Fibroblast of peridontal ligament (primary cell): ENCODE measurements around the gene TIMM23.
"Not testable (repeated sequence)": the region's sequence is repeated elsewhere in the genome, so short reads cannot be mapped to it uniquely, and the experiment has no call there.

Source experiments
- DNase-seq: peaks from one replicate; pipeline ENCODE4 v3.0.0-alpha.2; 2010; ENCODE audit errors: extremely low read depth

The TIMM23 gene

DNA sequence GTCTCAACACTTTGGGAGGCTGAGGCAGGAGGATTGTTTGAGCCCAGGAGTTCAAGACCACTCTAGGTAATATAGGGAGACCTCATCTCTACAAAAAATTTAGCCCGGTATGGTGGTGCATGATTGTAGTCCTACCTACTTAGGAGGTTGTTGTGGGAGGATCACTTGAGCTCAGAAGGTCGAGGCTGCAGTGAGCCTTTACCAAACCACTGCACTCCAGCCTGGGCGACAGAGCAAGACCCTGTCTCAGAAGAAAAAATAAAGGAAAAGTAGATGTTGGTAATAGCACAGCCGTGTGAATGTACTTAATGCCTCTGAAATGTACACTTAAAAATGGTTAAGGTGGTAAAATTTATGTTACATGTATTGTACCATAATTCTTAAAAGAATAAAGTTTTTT, 25.3 kb downstream of the TIMM23 start:
- DNase-seq = no peak

DNA sequence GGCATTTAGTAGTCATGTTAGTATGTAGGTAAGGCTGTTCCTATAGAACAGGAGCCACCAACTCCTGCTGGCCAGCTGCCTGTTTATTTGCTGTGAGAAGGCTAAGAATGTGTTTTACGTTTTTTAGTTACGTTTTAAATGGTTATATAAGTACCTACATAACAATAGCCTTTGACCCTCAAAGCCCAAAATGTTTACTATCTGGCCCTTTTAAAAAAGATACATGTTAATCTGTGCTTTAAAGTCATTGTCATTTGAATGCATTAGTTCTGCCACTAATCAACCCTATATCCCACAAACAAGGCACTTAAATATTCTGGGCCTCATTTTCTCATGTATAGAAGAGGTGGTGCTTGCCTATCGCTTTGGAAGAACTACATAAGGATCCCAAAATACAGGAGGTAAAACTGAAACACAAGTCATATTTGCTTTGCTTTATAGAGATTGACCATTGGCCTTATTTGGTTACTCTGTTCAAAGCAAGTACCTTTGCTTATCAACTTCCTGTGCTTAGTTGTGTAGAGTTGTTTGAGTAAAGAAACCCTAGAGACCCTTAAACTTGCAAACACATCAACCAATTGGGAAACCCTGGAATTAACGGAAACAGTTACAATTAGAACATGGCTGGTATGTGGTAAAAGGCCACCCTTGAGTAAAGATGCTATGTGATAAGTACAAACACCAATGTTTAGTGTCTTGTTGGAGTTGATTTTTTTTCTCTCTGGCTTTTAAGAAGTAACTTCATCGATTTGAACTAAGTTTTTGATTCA, 25.9 kb downstream of the TIMM23 start:
- no peak for DNase-seq

DNA sequence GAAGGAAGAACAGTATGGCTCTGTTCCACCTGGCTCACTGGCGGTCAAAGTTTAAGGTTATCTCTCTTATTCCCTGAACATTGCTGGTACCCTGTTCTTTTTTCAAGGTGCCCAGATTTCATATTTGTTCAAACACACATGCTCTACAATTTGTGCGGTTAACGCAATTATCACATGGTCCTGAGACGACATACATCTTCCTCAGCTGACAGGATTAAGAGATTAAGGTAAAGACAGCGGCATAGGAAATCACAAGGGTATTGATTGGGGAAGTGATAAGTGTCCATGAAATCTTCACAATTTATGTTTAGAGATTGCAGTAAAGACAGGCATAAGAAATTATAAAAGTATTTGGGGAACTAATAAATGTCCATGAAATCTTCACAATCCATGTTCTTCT, 27.7 kb downstream of the TIMM23 start:
- not testable (repeated sequence) for DNase-seq

DNA sequence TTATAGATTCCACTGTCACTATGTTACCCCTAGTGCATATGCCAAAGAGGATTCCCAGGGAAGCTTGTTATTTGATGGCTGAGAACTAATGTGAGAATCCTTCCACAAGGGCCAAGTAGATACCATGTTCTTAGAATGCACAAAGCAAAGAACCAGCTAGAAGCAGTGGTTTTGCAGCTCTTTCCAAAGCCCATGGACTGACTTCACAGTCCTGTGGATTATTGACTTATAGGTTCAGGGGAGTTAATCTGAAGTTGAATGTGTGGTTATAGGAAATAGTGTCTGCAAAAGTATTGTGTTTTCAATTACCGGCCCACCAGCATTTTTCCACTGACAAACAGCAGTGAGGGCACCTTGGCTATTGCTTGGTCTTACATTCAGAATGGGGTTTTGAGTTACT, 28.2 kb downstream of the TIMM23 start:
- DNase-seq = no peak

DNA sequence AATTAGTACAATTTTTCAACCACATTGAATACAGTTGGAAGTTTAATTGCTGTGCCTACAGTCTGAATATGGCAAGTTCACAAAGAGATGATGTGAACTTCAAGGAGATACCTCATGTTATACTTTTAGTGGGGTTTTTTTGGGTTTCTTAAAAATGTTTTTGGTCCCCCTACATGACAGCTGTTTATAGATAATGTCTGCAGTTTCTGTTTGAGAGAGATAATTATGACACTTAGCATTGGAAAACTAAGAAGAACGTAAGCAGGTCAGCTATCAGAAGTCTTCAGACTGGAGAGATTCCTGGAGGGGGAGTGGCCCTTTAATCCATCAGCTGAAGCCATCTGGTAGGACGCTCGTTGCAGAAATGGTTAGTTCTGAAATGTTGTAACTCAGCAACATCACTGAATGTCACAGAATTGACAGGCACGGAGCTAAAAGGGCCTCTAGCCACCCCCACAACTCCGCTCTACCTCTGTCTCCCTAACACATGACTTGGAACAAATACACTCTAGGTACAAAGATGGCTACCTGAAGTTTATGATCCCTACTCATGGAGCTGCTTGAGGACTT, 29.0 kb downstream of the TIMM23 start:
- no peak for DNase-seq

DNA sequence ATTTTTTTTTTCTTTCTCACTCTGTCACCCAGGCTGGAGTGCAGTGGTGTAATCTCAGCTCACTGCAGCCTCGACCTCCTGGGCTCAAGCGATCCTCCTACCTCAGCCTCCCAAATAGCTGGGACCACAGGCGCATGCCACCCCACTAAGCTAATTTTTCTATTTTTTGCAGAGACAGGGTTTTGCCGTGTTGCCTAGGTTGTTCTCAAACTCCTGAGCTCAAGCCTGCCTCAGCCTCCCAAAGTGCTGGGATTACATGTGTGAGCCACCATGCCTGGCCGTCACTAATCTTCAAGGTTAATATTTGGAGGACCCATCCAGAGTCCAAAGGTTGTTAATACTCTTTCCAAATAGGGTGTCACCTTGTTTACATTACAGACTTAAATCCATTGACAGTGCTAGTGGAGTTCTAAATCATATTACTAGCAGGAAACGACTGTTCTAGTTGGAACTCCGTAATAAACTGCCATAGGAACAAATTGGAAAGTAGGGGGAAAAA, 29.9 kb downstream of the TIMM23 start:
- not testable (repeated sequence) for DNase-seq

DNA sequence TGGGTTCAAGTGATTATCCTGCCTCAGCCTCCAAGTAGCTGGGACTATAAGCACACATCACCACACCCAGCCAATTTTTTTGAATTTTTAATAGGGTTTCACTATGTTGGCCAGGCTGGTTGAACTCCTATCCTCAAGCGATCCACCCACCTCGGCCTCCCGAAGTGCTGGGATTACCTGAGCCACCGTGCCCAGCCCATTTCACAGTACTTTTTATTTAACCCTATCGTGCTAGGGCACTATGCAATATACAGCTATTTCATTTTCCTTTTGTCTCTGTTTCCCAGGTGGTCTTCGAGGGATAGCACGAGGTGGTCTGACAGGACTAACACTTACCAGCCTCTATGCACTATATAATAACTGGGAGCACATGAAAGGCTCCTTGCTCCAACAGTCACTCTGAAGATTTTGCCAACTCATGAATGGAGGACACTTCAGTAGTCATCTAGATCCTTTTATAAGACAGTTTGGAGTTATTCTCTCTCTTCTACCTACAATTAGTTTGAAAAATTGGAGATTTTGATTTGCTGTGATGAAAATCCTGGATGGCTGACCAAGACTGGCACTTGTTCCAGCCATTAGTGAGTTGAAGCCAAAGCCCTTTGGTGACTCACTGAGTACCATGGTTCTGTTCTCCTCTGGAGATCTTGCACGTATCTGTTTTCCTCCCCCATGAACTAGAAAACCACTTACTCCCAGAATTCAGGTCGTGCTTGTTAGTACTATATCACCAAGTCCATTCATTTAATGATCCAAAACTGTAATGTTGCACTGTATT, 30.8 kb downstream of the TIMM23 start:
- DNase-seq = peak; percentile 41

DNA sequence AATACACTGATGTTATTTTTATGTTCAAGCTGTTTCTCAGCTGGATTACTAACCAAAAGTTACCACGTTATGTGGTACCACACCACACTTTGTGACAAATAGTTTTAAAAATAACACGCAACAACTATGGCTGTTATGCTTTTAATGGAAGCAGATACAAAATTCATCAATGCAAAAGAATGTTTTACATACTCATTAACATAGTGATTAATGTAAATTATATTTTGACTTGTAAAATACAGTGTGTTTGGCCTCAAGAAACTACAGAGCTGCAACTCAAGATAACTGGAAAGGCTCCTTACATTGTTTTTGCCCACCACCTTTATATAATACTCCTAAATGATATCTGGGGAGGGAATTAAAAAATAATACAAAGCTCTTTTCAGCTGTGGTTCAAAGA, 32.7 kb downstream of the TIMM23 start:
- no peak for DNase-seq

DNA sequence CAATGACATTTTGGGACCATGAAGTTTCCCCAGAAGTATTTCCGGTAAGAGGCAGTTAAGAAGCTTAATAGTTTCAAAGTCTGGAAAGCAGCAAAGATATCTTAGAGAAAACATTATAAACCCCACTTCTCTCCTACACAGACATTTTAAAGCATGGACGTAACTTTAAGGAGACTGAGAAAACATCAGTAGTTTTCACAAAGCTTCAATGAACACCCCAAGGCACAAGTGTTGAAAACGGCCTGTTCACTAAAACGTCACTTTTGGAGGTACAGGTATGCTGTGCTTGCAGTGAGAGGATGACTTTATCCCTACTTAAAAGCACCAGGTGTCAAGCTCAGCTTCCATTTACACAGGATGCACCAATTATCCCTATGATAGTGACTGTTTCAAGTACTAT, 33.1 kb downstream of the TIMM23 start:
- no peak for DNase-seq

DNA sequence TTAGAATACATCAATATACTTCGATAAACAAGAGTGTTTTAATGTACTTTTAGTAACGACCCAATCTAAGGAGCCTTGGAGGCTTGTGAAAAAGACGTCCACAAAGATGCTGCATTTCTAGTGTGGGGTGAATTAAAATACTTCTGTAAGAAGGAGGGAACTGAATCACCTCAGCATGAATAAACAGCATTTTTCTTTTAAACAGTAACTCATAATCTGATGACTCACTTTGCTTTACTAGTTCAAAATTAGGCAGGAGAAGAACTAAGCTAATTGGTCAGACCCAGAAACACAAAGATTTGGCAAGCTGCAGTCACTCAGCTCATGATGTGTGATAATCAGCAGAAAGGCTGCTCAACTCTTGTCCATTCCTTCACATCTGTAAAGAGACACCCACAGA, 33.9 kb downstream of the TIMM23 start:
- DNase-seq = peak; percentile 77

DNA sequence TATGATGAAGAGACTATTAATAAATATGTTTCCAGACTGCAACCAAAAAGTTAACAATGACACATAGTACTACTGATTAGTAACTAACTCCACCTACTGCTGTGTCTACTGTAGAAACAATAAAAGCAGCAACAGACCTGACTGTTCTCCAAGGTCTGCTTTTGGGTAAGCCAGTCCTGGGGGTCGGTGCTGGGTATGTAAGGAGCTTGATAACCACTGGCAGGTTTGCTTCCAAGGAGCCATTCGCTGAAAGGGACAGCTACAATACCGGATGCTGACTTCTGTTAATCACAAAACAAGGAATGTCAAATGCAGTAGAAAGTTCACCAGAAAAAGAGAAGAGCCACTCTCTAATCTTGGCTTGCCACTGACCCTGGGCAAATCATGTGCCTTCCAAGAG, 40.5 kb downstream of the TIMM23 start:
- no peak for DNase-seq

DNA sequence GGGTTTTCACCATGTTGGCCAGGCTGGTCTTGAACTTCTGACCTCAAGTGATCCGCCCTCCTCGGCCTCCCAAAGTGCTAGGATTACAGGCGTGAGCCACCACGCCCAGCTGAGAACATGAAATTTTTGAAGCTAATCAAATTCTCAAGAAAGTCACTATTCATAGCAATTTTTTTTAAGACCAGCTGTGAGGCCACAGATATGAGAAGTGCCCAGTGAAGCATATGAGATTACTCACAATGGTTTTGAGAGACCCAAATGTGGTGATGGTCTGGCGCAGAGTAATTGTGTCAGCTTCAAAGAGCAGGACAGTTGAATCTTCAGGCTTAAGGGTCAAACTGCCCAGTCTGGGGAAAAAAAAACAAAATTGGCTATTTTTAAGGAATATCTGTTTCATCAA, 41.9 kb downstream of the TIMM23 start:
- no peak for DNase-seq

DNA sequence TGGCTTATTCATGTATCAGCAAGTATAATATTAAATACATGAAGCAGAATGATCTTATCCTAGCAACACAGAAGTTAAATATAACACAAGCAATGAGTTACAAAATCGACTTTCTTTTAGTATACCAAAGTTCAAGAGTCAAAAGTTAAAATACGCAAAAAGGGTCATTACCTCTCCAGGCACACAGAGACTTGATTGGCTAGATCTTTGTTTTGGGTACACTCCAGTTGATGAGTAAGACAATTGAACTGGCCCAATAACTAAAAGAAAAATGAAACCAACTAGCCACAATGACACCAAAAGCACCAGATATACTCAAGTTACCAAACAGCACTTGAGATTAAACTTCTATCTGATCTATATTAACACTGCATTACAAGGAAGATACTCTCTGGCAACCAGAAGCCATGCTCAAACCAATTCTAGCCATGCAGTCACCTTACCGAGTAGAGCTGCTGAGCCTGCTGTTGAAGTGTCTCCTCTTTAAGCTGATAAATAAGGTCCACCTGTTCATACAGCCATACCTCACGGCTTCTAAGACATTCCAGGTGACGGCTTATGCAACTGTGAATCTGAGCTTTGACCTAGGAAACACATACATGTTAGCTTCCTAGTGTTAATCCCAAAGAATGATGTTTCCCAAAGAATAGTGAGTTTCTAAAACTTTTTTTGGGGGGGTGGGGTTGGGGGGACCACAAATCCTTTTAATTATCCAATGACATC, 42.6 kb downstream of the TIMM23 start:
- DNase-seq = peak; percentile 74

DNA sequence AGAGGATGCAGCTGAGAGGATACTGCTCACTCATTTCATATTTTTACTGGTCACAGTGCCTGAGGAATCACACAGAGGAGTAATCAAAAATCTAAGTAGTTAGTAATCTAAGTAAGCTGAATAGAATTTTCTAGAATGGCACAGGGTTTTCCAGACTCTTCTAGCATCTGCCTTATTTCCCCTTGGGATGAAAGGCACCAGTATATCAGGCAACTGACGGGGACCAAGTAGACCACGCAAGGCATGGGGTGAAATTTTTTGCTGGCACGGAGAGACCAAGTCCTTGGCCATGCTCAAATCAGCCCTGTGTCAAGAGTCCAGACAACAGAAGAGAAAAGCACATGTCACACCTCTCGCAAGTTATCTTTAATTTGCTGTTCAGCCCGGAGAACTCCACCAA, 43.9 kb downstream of the TIMM23 start:
- DNase-seq = no peak

DNA sequence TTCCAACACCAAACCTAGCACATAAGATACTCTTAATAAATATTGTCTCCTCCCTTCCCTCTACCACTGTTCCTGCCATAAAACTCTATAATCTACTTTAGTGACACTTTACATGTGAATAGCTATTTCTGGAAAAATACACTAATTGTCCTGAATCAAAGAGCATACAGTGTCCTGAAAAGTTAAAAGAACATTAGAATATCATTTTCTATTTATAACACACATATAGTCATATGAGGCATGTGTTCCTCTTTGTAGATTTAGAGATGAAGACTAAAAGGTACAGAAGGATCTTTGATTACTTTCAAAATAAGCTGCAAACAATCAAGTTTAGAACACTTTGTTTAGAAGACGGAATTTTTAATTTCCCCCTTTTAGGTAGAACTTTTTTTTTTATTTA, 44.5 kb downstream of the TIMM23 start:
- DNase-seq = no peak

DNA sequence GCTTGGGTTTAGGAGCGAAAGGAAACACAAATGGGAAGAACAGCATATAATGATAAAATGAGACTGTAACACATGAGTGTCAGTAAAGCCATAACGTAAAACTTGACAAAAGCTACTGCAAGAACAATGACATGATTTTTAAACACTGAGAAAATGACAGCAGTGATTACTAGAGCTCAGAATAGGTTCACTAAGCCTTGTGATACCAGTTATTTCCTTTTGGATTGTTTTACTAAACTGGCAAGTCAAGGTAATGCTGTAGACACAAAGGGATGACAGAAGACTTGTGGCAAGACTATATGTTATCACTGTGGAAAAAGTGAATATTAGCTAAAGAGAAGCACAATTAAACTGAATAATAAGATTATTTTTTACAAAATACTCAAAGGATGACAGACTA, 45.4 kb downstream of the TIMM23 start:
- no peak for DNase-seq

DNA sequence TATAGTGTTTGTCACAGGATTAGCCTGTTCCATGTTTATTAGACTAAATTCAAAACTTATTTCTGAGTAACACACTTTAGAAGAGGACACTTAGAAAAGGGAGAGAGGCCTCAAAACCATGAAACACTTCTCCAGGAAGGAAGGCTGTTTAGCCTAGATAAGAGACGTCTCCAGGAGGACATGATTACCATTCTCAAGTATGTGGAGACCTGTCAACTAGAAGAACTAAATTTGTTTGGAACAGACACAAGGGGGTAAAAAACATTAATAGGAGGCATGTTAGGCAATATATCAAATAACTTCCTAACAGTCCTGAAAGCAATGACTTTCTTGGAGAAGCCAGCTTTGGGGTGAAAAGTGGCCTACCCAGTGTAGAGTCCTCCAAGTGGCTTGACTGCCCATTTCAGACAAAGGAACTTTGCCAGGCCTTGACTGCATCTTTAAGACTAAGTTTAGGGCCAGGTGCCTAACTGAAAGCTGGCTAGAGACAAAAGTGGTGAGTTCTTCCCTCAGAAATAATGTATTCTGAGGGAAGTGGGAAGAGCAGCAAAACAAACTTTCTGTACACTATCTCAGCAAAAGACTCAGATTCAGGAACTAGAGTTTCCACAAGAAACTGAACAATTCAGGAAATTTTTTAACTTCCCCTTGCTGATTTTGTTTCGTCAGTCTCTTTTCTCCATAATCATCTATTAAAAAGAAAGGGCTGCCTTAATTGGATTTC, 46.3 kb downstream of the TIMM23 start:
- DNase-seq = no peak

DNA sequence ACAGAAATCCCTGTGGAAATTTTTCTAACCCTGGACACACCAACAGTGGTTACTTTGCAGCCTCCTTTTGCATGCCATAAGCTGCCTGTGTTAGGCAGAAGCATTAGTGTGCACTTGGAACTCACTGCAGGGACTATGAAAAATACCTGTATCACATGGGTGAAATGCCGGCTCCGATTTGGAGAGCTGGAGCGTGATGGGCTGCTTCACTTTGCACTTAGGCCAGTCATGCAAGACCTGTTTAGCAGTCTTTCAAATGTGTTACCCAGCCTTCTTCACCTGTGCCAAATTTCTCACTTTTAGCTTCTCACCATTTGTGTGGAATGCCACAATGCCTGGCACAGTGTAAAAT, 46.9 kb downstream of the TIMM23 start:
- no peak for DNase-seq

DNA sequence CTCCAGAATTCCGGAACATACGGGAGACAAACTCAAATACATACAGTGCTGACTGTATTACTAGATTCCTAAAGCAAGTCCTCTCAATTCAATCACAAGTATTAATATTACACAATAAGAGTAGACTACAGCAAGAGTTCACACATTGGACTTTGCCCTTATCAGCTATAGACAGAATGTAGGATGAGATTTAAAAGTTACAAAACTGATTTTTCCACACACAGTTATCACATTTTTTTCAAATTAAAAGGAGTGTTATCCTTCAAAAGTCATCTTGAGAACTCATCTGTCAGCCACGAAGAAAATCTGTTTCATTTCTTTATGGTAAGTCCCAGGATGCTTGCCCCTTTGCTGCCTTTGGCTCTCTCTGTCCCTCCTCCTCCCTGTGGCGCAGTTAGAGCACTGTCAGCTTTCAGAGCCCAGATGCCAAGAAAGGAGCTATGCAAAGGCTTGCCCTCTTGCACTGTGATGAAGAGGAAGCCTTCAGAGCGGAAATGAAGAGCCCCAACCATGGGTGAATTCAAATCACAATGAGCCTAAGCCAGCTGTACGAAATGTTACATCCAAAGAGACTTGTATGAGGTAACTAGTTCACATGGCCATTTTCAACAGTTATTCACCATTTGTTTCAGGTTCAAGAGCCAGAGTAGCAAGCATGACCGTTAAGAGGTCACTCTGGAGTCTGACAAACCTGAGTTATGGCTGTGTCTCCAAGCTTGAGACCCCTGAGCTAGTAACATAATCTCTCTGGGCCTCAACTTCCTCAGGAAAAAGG, 47.5 kb downstream of the TIMM23 start:
- DNase-seq = no peak

DNA sequence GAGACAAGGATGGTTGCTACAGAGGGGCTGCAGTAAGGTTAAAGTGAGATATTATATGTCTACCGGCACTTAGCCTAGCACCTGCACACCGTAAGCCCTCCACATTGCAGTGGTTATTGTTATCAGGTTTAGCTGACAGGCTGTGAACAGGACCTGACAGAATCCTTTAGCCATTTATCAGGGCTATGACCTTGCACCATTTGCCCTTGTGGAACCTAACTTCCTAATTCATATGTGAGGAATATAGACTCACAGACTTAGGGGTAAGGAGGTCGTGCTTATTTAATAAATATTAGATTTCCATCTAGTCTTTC, 48.0 kb downstream of the TIMM23 start:
- no peak for DNase-seq
